Adrenal gland (tissue), 12 donors: ENCODE measurements around the gene PPP2R2D. TPM values are rescaled to one million over a fixed set of nuclear protein-coding genes. Genes with fewer than 3 reads are reported as not detected.
"Not testable (repeated sequence)": the region's sequence is repeated elsewhere in the genome, so short reads cannot be mapped to it uniquely, and the experiment has no call there.

Source experiments
- DNase-seq, 7 donors: peaks; one replicate each; pipeline ENCODE4 v3.0.0-alpha.2; 2019 to 2020
- H3K27ac ChIP-seq, 5 donors: fragments of 200-600 bp; sonication (generic) in 4 of 5; 1 replicate in 3 of 5; 2 replicates in 2 of 5; pipeline versions ENCODE4 v1.5.1 to v1.8.0; 2016 to 2020; ENCODE audit warnings: mild to moderate bottlenecking in 1 of 5
- H3K27me3 ChIP-seq: fragments of 200-600 bp; 2 replicates; pipeline ENCODE4 v1.8.0; 2021
- H3K36me3 ChIP-seq, 2 donors: fragments of 200-600 bp; replicated peaks in 1 of 2; 1 replicate in 1 of 2; 2 replicates in 1 of 2; pipeline versions ENCODE4 v1.5.1 to v1.8.0; 2018 to 2022
- H3K4me1 ChIP-seq, 2 donors: fragments of 200-600 bp; replicated peaks in 1 of 2; 1 replicate in 1 of 2; 2 replicates in 1 of 2; pipeline versions ENCODE4 v1.5.1 to v1.8.0; 2018 to 2021
- H3K4me3 ChIP-seq, 4 donors: fragments of 200-600 bp; sonication (generic) in 3 of 4; one replicate each; pipeline ENCODE4 v1.5.1; 2016 to 2018
- H3K9me3 ChIP-seq, 3 donors: fragments of 200-600 bp; sonication (generic) in 1 of 3; replicated peaks in 1 of 3; 1 replicate in 2 of 3; 2 replicates in 1 of 3; pipeline versions ENCODE4 v1.5.1 to v1.8.0; 2016 to 2021
- POLR2A ChIP-seq, 2 donors: fragments of 450-650 bp; IDR thresholded peaks; one replicate each; pipeline ENCODE4 v1.6.1; 2017; ENCODE audit warnings: antibody characterized with exemption in 2 of 2, mild to moderate bottlenecking in 2 of 2, moderate library complexity in 1 of 2
- WGBS, 4 donors: extraction: QIAGEN DNeasy Blood & Tissue Kit in 2 of 4; methylation state at CpG; one replicate each; pipeline versions ENCODE4 v1.1.5 to v1.1.7; 2013 to 2017; 5-methylcytosine and 5-hydroxymethylcytosine counted together
- intact Hi-C, 2 donors: fragments of 100-400 bp; cut with DNase I; formaldehyde crosslinking; loops; one replicate each; pipeline versions ENCODE4 v1.14.1 to v1.15.0; 2022 to 2023
- polyA plus RNA-seq, 3 donors: library from polyadenylated mRNA; stranded (reverse); fragments of 200-250 nt in 2 of 3; fragments of 350-450 nt in 1 of 3; fragmentation: Illumina TruSeq in 1 of 3; extraction: RNeasy Lipid Tissue Mini Kit (QIAGEN cat#74804) in 1 of 3; gene quantifications; one replicate each; pipeline ENCODE4 v1.2.3, GENCODE V29; 2013 to 2014
- total RNA-seq, 9 donors: library from RNA; depleted of rRNA in 4 of 9; stranded (reverse); fragments of >200 nt in 4 of 9; fragments of 120-200 nt in 1 of 9; fragmentation: NEBNext Ultra II Directional in 1 of 9; extraction: Animal tissue kit (Norgen Biotek cat#: 25700) in 1 of 9; gene quantifications; one replicate each; pipeline versions ENCODE4 v1.1.0 to v1.2.4, GENCODE V29; 2013 to 2023
- TF ChIP-seq, protein P1 (sequence below), 6 experiments: fragments of 450-650 bp in 4 of 6; fragments of 200-600 bp in 2 of 6; sonication (generic) in 1 of 6; IDR thresholded peaks; 1 replicate in 5 of 6; 2 replicates in 1 of 6; pipeline versions ENCODE4 v1.5.1 to v1.8.0; 2016 to 2021; ENCODE audit warnings: antibody characterized with exemption in 6 of 6, mild to moderate bottlenecking in 2 of 6, moderate library complexity in 1 of 6
- donor health status: healthy with polysubstance abuse.
- donor health status: Bipolar disorder and iron deficiency.
- donor health status: DM: yes; HTN: yes; CAD: no.
- donor health status: DM: no; HTN: no; CAD: no.
- donor health status: DM: no; HTN: no; CAD: no.
- donor health status: DM: yes; HTN: yes; CAD: no.

PPP2R2D gene
- total and polyA plus RNA-seq, 12 donors = 37.8 to 83.2 (median 58.9) TPM

DNA sequence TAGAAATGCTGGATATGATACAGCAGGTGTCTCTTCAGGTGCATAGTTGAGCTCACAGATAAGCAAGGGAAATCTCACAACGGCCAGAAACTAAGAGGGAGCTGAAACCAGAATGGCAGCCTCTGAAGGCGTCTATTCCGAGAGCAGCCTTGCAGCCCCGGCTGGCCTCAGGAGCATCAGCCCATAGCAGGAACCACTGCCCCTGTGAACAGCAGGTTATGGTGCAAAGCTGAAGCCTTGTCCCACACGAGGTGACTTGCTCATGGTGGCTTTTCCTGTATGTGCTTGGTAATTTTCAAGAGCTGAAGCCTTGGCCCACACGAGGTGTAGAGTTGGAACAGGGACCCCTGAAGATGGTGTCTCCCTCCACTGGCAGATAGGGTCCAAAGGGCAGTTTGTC, 47.7 kb downstream of the PPP2R2D start:
- peaks cover 3 to 21% of the 10 kb centered on the region in 2 donors for H3K4me1 ChIP-seq
- WGBS, 4 donors = 85 to 93% (median 86%) methylated on average over 5 to 6 of the region's 6 CpGs
- intact Hi-C loops = loop anchor here (5.0 to 10.0 kb wide), 2 partner anchors 61 to 64 kb away; no protein-coding TSS in a partner anchor
- H3K9me3 ChIP-seq = no peaks in the 10 kb centered on the region
- H3K36me3 ChIP-seq = peaks cover 0 to 66% of the 10 kb centered on the region in 2 donors
- no peaks in the 10 kb centered on the region for H3K27me3 ChIP-seq
- DNase-seq = peak in 2 of 7 donors; percentile 8 to 47
- no peak overlapping the region for H3K4me3 ChIP-seq
- no peak for TF ChIP-seq POLR2A (IDR thresholded peaks at IDR 0.05)
- TF ChIP-seq, protein P1, sequence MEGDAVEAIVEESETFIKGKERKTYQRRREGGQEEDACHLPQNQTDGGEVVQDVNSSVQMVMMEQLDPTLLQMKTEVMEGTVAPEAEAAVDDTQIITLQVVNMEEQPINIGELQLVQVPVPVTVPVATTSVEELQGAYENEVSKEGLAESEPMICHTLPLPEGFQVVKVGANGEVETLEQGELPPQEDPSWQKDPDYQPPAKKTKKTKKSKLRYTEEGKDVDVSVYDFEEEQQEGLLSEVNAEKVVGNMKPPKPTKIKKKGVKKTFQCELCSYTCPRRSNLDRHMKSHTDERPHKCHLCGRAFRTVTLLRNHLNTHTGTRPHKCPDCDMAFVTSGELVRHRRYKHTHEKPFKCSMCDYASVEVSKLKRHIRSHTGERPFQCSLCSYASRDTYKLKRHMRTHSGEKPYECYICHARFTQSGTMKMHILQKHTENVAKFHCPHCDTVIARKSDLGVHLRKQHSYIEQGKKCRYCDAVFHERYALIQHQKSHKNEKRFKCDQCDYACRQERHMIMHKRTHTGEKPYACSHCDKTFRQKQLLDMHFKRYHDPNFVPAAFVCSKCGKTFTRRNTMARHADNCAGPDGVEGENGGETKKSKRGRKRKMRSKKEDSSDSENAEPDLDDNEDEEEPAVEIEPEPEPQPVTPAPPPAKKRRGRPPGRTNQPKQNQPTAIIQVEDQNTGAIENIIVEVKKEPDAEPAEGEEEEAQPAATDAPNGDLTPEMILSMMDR (IDR thresholded peaks at IDR 0.05) = no peak
- peak overlapping the region in 1 of 5 donors; percentile 10 for H3K27ac ChIP-seq

DNA sequence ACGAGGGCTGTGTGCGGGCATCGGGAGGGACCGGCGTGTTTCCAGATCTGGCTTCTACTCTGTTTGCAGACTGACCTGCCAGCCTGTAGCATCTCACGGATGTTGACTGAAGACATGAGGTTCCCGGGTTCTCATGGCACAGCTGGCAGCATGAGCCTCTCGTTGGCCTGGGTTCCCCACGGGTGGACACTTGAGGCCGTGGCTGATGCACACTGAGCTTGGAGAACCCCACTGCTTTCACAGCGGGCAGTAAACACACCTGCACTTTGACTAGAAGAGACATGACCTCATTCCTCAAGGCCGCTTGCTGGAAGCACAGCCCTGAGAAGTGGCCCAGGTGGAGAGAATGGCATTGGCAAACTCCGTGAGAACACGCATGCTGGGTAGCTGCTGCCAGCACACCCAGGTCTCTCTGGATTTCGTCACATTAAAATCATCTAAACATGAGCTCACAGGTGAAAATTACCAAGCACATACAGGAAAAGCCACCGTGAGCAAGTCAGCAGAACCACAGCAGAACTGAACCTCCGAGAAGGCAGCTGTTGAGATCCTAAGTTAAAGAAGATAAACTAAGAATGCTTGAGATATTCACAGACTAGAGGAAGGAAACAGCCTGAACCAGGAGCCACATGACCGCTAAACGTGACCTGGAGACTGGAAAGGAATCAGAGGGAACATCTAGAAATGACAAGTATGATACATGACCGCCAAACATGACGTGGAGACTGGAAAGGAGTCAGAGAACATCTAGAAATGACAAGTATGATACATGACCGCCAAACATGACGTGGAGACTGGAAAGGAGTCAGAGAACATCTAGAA, 48.4 kb downstream of the PPP2R2D start:
- Histone ChIP-seq H3K4me1 (peaks cover 9 to 28% of the 10 kb centered on the region in 2 donors), H3K27me3 (no peaks in the 10 kb centered on the region), H3K9me3 (no peaks in the 10 kb centered on the region), H3K4me3 (no peak overlapping the region), H3K27ac (no peak overlapping the region), H3K36me3 (peaks cover 0 to 63% of the 10 kb centered on the region in 2 donors)
- peak in 1 of 7 donors; percentile 17 for DNase-seq
- TF ChIP-seq, protein P1 (IDR thresholded peaks at IDR 0.05) = no peak
- no peak for TF ChIP-seq POLR2A (IDR thresholded peaks at IDR 0.05)
- 82 to 89% (median 86%) methylated on average over 11 to 23 of the region's 23 CpGs for WGBS, 4 donors
- intact Hi-C loops = loop anchor here (5.0 to 10.0 kb wide), 2 partner anchors 62 to 64 kb away; no protein-coding TSS in a partner anchor

DNA sequence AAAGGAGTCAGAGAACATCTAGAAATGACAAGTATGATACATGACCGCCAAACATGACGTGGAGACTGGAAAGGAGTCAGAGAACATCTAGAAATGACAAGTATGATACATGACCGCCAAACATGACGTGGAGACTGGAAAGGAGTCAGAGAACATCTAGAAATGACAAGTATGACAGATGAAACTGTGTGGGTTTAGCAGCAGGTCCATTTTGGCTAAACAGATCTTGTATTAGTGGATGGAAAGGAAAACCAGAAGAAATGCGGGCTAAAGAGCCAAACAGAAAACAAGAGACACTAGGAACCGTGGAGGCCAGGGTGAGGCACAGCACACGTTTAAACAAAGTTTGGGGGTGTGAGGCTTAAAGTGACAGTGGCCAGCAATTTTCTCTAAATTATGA, 49.1 kb downstream of the PPP2R2D start:
- peaks cover 0 to 61% of the 10 kb centered on the region in 2 donors for H3K36me3 ChIP-seq
- WGBS, 4 donors = 79 to 89% (median 84%) methylated on average over 5 to 6 of the region's 7 CpGs
- H3K4me3 ChIP-seq, H3K9me3 ChIP-seq, H3K27ac ChIP-seq, H3K27me3 ChIP-seq, DNase-seq: not testable (repeated sequence)
- intact Hi-C loops = loop anchor here (5.0 to 10.0 kb wide), 2 partner anchors 63 to 65 kb away; no protein-coding TSS in a partner anchor
- peaks cover 10 to 28% of the 10 kb centered on the region in 2 donors for H3K4me1 ChIP-seq

DNA sequence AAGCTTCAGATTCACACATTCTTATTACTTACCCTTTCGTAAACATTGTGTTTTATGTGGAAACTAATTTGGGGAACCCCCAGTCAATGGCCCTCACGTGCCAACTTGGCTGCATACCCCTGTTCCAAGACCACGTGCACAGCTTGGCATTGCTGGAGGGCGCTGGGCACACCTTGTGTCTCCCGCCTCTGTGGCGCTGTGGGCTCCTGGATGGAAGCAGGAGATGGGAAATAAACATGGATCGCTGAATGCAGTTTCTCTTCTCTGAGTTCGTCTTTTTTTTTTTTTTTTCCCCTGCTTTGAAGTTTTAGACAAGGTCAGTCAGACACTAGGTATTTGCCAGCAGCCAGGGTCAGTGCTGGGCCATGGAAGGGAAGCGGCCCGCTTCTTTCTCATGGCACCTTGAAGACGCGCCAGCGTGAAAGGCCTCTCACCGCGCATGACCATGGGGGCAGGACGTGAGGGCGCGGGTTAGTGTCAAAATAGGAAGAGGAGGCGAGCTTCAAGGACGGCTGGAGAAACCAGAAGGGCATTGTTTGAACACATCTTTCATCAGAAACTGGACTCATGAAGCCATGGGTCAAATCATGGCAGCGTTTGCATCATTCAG, 53.7 kb downstream of the PPP2R2D start:
- peak; percentile 52 to 86 (median 82) for DNase-seq
- 49 to 67% (median 55%) methylated on average over 21 of the region's 21 CpGs for WGBS, 4 donors
- TF ChIP-seq, protein P1 (IDR thresholded peaks at IDR 0.05) = no peak
- TF ChIP-seq POLR2A (IDR thresholded peaks at IDR 0.05) = no peak
- intact Hi-C loops = no loop called here
- no peak overlapping the region for H3K4me3 ChIP-seq
- H3K4me1 ChIP-seq = peaks cover 6% of the 10 kb centered on the region in 2 donors
- H3K9me3 ChIP-seq = no peaks in the 10 kb centered on the region
- no peaks in the 10 kb centered on the region for H3K27me3 ChIP-seq
- peak overlapping the region in 3 of 5 donors; percentile 42 to 53 (median 44) for H3K27ac ChIP-seq
- peaks cover 0 to 44% of the 10 kb centered on the region in 2 donors for H3K36me3 ChIP-seq
